Neutrophil (primary cell): ENCODE data around the gene DNMT3A.

Source experiments
- H3K27ac ChIP-seq: fragments of 200-600 bp; sonication (generic); 2 replicates; pipeline ENCODE4 v1.5.1; 2016; ENCODE audit warnings: mild to moderate bottlenecking, moderate library complexity
- H3K27me3 ChIP-seq: fragments of 200-600 bp; sonication (generic); 2 replicates; pipeline ENCODE4 v1.6.0; 2016; ENCODE audit warnings: mild to moderate bottlenecking
- H3K36me3 ChIP-seq: fragments of 200-600 bp; sonication (generic); 2 replicates; pipeline ENCODE4 v1.5.1; 2017
- H3K4me1 ChIP-seq, 2 experiments: fragments of 200-600 bp in 1 of 2; sonication (generic) in 1 of 2; 1 replicate in 1 of 2; 2 replicates in 1 of 2; pipeline versions ENCODE4 v1.5.1 to v1.6.1; 2013 to 2016; ENCODE audit warnings: low read depth in 1 of 2, low read length in 1 of 2, mild to moderate bottlenecking in 1 of 2, moderate library complexity in 1 of 2; ENCODE audit not compliant: control insufficient read depth in 1 of 2, insufficient read depth in 1 of 2
- H3K4me3 ChIP-seq, 2 experiments: fragments of 200-600 bp in 1 of 2; sonication (generic) in 1 of 2; 1 replicate in 1 of 2; 2 replicates in 1 of 2; pipeline ENCODE4 v1.5.1; 2013 to 2016; ENCODE audit warnings: low read depth in 1 of 2, low read length in 1 of 2, mild to moderate bottlenecking in 1 of 2, moderate library complexity in 1 of 2
- H3K9me3 ChIP-seq: fragments of 200-600 bp; sonication (generic); 2 replicates; pipeline ENCODE4 v1.5.1; 2016
- CTCF ChIP-seq: fragments of 200-600 bp; sonication (generic); IDR thresholded peaks from 2 replicates; pipeline ENCODE4 v1.5.1; 2016; ENCODE audit warnings: antibody characterized with exemption

The DNMT3A gene

GRCh38 chr2:25315316-25315680, 26.4 kb downstream of the DNMT3A start:
- no peak for TF ChIP-seq CTCF
- Histone ChIP-seq H3K4me1 (peaks cover 33 to 39% of the 10 kb centered on the region in 2 experiments), H3K27ac (peak overlapping the region; percentile 85), H3K36me3 (peaks cover 34% of the 10 kb centered on the region), H3K9me3 (no peaks in the 10 kb centered on the region), H3K27me3 (no peaks in the 10 kb centered on the region), H3K4me3 (peak overlapping the region in 1 of 2 experiments; percentile 41)

- peaks cover 33 to 39% of the 10 kb centered on the region in 2 experiments for H3K4me1 ChIP-seq
- H3K36me3 ChIP-seq, result peaks cover 39% of the 10 kb centered on the region
- no peaks in the 10 kb centered on the region for H3K27me3 ChIP-seq
- peak overlapping the region; percentile 85 for H3K27ac ChIP-seq
- H3K9me3 ChIP-seq, result no peaks in the 10 kb centered on the region
- no peak for TF ChIP-seq CTCF
- peak overlapping the region in 1 of 2 experiments; percentile 41 for H3K4me3 ChIP-seq
Observed at GRCh38 chr2:25314514-25315315, 27.0 kb downstream of the DNMT3A start.

GRCh38 chr2:25313711-25314513, 27.8 kb downstream of the DNMT3A start:
- H3K27ac ChIP-seq, result peak overlapping the region; percentile 85
- H3K4me1 ChIP-seq, result peaks cover 33 to 39% of the 10 kb centered on the region in 2 experiments
- no peaks in the 10 kb centered on the region for H3K9me3 ChIP-seq
- no peak for TF ChIP-seq CTCF
- no peaks in the 10 kb centered on the region for H3K27me3 ChIP-seq
- H3K4me3 ChIP-seq, result peak overlapping the region in 1 of 2 experiments; percentile 41
- H3K36me3 ChIP-seq, result peaks cover 45% of the 10 kb centered on the region

GRCh38 chr2:25312958-25313710, 28.6 kb downstream of the DNMT3A start:
- no peaks in the 10 kb centered on the region for H3K27me3 ChIP-seq
- no peak overlapping the region for H3K4me3 ChIP-seq
- peaks cover 33 to 39% of the 10 kb centered on the region in 2 experiments for H3K4me1 ChIP-seq
- peaks cover 52% of the 10 kb centered on the region for H3K36me3 ChIP-seq
- no peak overlapping the region for H3K27ac ChIP-seq
- no peaks in the 10 kb centered on the region for H3K9me3 ChIP-seq
- TF ChIP-seq CTCF, result no peak

- Histone ChIP-seq H3K36me3 (peaks cover 59% of the 10 kb centered on the region), H3K4me1 (peaks cover 32 to 36% of the 10 kb centered on the region in 2 experiments), H3K27ac (no peak overlapping the region), H3K9me3 (no peaks in the 10 kb centered on the region), H3K4me3 (no peak overlapping the region), H3K27me3 (no peaks in the 10 kb centered on the region)
- TF ChIP-seq CTCF, result no peak
Observed at GRCh38 chr2:25311865-25312575, 29.7 kb downstream of the DNMT3A start.
